ENCODE measurements around the gene GLRX3. TPM values are rescaled to one million over a fixed set of nuclear protein-coding genes. Genes with fewer than 3 reads are reported as not detected.

Gene GLRX3
- total RNA-seq, 4 donors from 2014 or later, result 20.0 to 58.4 (median 45.0) TPM

- Histone ChIP-seq H3K36me3 (no peaks in the 10 kb centered on the region), H3K4me1 (peaks cover 6 to 13% of the 10 kb centered on the region in 2 donors), H3K27ac (no peak overlapping the region), H3K27me3 (no peaks in the 10 kb centered on the region), H3K9me3 (no peaks in the 10 kb centered on the region), H3K4me3 (no peak overlapping the region)
- intact Hi-C loops (cut with DNase I; ENCODE audit: low total_unique reads), result no loop called here
- no peak for DNase-seq
- TF ChIP-seq CTCF (IDR thresholded peaks at IDR 0.05) (no peak), POLR2A (IDR thresholded peaks at IDR 0.05) (no peak)
Observed at GRCh38 chr10:130140425-130140824, 4.2 kb downstream of the GLRX3 start.

GRCh38 chr10:130141038-130141437 is 4.8 kb downstream of the GLRX3 start:
- intact Hi-C loops (cut with DNase I; ENCODE audit: low total_unique reads), result no loop called here
- H3K9me3 ChIP-seq, result no peaks in the 10 kb centered on the region
- no peak overlapping the region for H3K27ac ChIP-seq
- TF ChIP-seq POLR2A (IDR thresholded peaks at IDR 0.05), result no peak
- no peak for TF ChIP-seq CTCF (IDR thresholded peaks at IDR 0.05)
- H3K4me1 ChIP-seq, result peaks cover 6 to 13% of the 10 kb centered on the region in 2 donors
- H3K36me3 ChIP-seq, result no peaks in the 10 kb centered on the region
- DNase-seq, result no peak
- no peaks in the 10 kb centered on the region for H3K27me3 ChIP-seq
- no peak overlapping the region for H3K4me3 ChIP-seq

- TF ChIP-seq POLR2A (IDR thresholded peaks at IDR 0.05) (no peak), CTCF (IDR thresholded peaks at IDR 0.05) (no peak)
- intact Hi-C loops (cut with DNase I; ENCODE audit: low total_unique reads), result no loop called here
- H3K9me3 ChIP-seq, result no peaks in the 10 kb centered on the region
Observed at GRCh38 chr10:130141460-130141859, 5.3 kb downstream of the GLRX3 start.

GRCh38 chr10:130141878-130142277 is 5.7 kb downstream of the GLRX3 start:
- Histone ChIP-seq H3K4me3 (no peak overlapping the region), H3K4me1 (peaks cover 6 to 13% of the 10 kb centered on the region in 2 donors), H3K27me3 (no peaks in the 10 kb centered on the region), H3K9me3 (no peaks in the 10 kb centered on the region), H3K27ac (no peak overlapping the region), H3K36me3 (no peaks in the 10 kb centered on the region)
- intact Hi-C loops (cut with DNase I; ENCODE audit: low total_unique reads), result no loop called here
- DNase-seq, result no peak
- no peak for TF ChIP-seq POLR2A (IDR thresholded peaks at IDR 0.05)
- TF ChIP-seq CTCF (IDR thresholded peaks at IDR 0.05), result no peak

More at GRCh38 chr10:130141460-130141859, 5.3 kb downstream of the GLRX3 start:
- no peak overlapping the region for H3K27ac ChIP-seq
- H3K36me3 ChIP-seq, result no peaks in the 10 kb centered on the region
- H3K4me3 ChIP-seq, result no peak overlapping the region
- H3K4me1 ChIP-seq, result peaks cover 6 to 13% of the 10 kb centered on the region in 2 donors
- H3K27me3 ChIP-seq, result no peaks in the 10 kb centered on the region
- no peak for DNase-seq

GRCh38 chr10:130146042-130146441 is 9.9 kb downstream of the GLRX3 start:
- no peaks in the 10 kb centered on the region for H3K9me3 ChIP-seq
- H3K4me1 ChIP-seq, result no peaks in the 10 kb centered on the region
- H3K27ac ChIP-seq, result no peak overlapping the region
- no peaks in the 10 kb centered on the region for H3K27me3 ChIP-seq
- intact Hi-C loops (cut with DNase I; ENCODE audit: low total_unique reads), result no loop called here
- H3K36me3 ChIP-seq, result no peaks in the 10 kb centered on the region
- DNase-seq, result no peak
- no peak overlapping the region for H3K4me3 ChIP-seq
- TF ChIP-seq POLR2A (IDR thresholded peaks at IDR 0.05) (no peak), CTCF (IDR thresholded peaks at IDR 0.05) (no peak)

Measured in uterus (tissue), 4 donors.